ENCODE results near the gene SLAMF6.
"Not testable (repeated sequence)": the region's sequence is repeated elsewhere in the genome, so short reads cannot be mapped to it uniquely, and the experiment has no call there.

Gene SLAMF6

GRCh38 chr1:160542303-160542945 is 19.4 kb upstream of the SLAMF6 start:
- no peak for DNase-seq (ENCODE audit: low spot score)

DNA sequence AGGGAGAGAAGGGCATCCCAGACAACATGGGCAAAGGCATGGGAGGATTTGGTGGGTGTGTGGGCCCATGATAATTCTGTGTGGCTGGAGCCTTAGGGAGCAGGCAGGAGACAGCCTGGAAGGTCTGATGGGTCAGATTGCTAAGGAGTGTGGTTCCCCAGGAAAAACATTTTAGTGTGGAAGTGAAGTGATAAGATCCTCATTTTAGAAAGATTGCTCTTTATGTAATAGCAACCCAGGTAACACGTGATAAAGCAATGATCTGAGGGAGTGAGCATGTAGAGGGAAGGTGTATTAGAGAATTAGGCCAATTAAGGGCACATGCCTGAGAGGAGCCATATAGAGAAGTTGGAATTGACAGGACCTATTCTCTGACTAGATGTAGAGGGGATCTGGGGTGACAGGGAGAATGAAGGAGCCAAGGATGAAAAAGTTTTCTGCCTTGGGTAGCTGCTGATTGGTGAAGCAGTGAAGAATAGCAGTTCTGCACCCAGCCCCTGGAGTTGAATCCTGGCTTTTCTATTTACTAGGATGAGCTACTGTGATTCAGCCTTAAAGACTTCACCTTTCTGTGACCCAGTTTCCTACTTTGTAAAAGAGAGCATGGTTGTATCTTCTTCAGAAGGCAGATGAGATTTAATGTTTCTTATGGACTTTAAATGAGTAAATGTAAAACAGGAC is 18.7 kb upstream of the SLAMF6 start:
- no peak for DNase-seq (ENCODE audit: low spot score)

- no peak for DNase-seq (ENCODE audit: low spot score)
Observed at GRCh38 chr1:160540859-160541233, 17.8 kb upstream of the SLAMF6 start.

DNA sequence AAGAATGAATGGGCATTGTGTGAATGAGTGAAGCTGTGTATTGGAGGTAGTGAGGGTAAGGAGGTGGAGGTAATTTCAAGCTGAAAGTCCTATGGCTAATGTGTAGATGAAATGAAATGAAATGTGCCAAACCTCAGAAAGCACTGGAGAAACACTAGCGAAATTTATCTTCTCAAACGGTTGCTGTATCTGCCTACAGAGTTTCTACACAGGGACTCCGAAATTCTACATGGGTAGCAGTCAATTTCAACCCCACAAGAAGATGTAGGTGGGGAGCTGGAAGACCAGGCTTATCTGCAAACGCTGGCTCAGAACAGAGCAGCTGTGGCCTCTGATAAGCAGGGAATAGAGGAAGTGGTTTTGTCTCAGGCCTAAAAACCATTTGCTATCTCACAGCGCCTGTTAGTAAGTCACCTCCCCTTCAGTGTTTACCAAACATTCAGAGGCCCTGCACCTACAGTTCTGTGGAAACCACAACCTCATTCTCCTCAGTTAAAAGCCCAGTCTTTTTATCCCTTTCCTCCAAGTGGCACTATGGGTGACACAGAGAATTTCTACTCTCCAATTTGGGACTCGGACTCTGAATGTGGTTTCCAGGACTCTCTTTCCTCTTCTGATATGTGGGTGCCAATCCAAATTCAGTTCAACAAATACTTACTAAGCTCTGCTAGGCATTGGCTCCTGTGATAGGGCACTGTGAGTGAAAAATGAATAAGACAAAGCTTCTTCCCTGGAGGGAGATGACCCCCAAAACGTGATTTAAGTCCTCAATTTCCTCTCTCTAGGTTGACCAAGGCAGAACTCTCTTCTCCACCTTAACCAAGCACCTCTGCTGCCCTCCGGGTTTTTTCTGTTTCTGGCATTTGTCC is 17.2 kb upstream of the SLAMF6 start:
- no peak for DNase-seq (ENCODE audit: low spot score)

DNA sequence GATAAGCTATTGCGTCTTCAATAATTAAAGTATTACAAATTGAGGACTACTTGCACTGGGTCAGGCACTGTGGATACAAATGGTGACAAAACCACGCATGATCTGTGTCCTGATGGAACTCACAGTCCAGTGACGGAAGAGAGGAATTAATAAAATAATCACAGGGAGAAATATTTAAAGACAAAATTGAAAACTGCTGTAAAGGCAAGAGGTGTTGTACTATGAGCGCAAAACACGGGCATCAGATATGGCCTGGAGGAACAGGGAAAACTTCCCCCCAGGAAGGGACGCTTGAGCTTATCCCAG is 16.6 kb upstream of the SLAMF6 start:
- DNase-seq (ENCODE audit: low spot score) = no peak

GRCh38 chr1:160538985-160539651 is 16.1 kb upstream of the SLAMF6 start:
- DNase-seq (ENCODE audit: low spot score) = no peak

DNA sequence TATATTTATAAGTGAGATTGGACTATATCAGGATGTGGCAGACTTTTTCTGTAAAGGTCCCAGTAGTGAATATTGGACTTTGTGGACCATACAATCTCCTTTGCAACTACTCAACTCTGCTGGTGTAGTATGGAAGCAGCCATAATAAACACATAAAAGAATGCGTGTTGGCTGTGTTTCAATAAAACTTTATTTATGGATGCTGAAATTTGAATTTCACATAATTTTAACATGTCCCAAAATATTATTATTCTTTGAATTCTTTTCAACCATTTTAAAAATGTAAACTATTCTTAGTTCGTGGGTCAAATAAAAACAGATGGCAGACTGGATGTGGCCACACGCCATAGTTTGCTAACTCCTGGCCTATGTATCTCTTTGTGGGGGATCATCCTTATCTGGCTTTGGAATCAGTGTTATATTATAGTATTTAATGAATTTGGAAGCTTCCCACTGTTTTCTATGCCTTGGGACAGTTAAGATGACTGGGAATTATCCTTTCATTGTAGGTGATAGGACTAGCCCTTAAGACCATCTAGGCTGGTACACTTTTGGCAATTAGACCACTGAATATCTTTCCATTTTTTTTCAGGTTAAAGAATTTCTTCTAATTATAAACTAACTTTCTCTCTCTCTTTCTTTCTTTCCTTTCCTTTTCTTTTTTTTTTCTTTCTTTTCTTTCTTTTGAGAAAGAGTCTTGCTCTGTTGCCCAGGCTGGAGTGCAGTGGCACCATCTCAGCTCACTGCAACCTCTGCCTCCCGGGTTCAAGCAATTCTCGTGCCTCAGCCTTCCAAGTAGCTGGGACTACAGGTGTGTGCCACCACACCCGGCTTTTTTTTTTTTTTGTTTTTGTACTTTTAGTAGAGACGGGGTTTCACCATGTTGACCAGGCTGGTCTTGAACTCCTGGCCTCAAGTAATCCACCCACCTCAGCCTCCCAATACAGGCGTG is 14.9 kb upstream of the SLAMF6 start:
- no peak for DNase-seq (ENCODE audit: low spot score)

DNA sequence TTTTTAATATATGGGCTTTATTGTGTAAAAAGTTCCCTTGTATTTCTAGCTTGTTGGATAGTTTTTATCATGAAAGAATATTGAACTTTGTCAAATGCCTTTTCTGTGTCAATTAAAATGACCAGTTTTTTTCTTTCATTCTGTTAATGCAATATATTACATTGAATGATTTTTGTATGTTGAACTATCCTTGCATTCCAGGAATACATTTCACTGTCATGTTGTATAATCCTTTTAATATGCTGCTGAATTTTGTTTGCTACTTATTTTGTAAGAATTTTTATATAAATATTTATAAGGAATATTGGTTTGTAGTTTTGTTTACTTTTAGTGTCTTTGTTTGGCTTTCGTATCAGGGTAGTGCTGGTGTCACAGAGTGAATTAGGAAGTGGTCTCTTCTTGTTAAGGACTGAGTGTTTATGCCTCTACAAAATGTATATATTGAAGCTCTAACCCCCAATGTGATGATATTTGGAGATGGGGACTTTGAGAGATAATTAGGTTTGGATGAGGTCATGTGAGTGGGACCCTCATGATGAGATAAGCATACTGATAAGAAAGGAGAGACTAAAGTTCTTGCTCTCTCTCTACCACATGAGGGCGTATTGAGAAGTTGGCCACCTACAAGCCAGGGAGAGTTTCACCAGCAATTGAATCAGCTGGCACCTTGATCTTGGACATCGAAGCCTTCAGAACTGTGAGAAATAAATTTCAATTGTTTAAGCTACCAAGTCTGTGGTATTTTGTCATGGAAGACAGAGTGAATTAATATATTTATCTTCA is 12.0 kb upstream of the SLAMF6 start:
- no peak for DNase-seq (ENCODE audit: low spot score)

DNA sequence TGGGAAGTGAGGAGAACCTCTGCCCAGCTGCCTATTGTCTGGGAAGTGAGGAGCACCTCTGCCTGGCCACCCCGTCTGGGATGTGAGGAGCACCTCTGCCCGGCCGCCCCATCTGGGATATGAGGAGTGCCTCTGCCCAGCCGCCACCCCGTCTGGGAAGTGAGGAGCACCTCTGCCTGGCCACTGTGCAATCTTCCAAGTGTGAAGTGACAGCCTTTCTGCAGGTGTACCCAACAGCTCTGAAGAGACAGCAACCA is 9.4 kb upstream of the SLAMF6 start:
- not testable (repeated sequence) for DNase-seq (ENCODE audit: low spot score)

DNA sequence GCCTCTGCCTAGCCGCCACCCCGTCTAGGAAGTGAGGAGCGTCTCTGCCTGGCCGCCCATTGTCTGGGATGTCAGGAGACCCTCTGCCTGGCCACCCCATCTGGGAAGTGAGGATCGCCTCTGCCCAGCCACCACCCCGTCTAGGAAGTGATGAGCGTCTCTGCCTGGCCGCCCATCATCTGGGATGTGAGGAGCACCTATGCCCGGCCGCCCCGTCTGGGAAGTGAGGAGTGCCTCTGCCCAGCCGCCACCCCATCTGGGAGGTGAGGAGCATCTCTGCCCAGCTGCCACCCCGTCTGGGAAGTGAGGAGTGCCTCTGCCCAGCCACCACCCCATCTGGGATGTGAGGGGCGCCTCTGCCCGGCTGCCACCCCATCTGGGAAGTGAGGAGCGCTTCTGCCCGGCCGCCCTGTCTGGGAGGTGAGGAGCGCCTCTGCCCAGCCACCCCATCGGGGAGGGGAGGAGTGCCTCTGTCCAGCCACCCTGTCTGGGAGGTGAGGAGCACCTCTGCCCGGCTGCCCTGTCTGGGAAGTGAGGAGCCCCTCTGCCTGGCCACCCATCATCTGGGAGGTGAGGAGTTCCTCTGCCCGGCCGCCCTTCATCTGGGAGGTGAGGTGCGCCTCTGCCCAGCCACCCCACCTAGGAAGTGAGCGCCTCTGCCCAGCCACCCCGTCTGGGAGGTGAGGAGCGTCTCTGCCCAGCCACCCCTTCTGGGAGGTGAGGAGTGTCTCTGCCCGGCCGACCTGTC is 8.9 kb upstream of the SLAMF6 start:
- DNase-seq (ENCODE audit: low spot score) = not testable (repeated sequence)

DNA sequence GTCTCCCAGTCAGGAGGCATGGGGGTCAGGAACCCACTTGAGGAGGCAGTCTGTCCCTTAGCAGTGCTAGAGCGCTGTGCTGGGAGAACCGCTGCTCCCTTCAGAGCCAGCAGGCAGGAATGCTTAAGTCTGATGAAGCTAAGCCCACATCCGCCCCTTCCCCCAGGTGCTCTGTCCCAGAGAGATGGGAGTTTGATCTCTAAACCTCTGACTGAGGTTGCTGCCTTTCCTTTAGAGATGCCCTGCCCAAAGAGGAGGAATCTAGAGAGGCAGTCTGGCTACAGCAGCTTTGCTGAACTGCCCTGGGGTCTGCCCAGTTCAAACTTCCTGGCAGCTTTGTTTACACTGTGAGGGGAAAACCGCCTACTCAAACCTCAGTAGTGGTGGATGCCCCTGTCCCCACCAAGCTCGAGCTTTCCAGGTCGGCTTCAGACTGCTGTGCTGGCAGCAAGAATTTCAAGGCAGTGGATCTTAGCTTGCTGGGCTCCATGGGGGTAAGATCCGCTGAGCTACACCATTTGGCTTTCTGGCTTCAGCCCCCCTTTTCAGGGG is 6.4 kb upstream of the SLAMF6 start:
- DNase-seq (ENCODE audit: low spot score) = not testable (repeated sequence)

GRCh38 chr1:160523789-160524188 is 734 bp upstream of the SLAMF6 start:
- not testable (repeated sequence) for DNase-seq (ENCODE audit: low spot score)

DNA sequence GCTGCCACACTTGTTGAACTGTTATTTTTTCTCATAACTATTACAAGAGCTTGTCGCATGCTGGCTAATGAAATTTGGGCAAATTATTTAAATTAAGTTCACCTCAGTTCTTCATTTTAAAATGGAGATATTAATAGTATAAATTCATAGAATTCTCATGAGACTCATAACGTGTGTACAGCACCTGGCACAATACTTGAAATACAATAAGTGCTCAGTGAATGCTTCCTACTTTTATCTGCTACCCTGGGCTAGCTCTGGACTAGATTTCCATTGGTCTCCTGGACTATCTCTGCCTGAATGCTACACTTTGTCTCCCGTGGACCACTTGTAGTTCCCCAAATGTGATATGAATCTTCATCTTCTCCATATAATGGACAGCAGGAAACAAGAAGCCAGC is 919 bp downstream of the SLAMF6 start:
- DNase-seq (ENCODE audit: low spot score) = no peak

- DNase-seq (ENCODE audit: low spot score) = no peak
Observed at GRCh38 chr1:160521554-160521953, 1.5 kb downstream of the SLAMF6 start.

DNA sequence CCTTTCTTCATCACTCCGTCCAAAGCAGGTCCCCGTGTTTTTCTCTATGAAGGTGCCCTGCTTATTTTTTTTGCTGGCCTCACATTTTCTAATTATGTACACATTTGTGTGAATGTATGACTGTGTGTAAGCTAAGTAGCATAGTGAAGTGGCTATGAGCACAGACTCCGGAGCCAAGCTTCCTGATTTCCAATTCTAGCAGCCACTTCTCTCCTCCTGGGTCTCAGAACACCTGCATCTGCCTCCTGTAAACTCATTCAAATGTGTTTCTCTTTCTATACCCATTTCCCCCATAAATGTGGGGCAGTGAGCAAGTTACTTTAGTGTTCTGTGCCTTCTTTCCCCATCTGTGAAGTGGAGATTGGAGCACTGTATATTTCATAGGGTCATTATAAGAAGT is 2.1 kb downstream of the SLAMF6 start:
- no peak for DNase-seq (ENCODE audit: low spot score)

- no peak for DNase-seq (ENCODE audit: low spot score)
Observed at GRCh38 chr1:160520582-160520981, 2.5 kb downstream of the SLAMF6 start.

DNA sequence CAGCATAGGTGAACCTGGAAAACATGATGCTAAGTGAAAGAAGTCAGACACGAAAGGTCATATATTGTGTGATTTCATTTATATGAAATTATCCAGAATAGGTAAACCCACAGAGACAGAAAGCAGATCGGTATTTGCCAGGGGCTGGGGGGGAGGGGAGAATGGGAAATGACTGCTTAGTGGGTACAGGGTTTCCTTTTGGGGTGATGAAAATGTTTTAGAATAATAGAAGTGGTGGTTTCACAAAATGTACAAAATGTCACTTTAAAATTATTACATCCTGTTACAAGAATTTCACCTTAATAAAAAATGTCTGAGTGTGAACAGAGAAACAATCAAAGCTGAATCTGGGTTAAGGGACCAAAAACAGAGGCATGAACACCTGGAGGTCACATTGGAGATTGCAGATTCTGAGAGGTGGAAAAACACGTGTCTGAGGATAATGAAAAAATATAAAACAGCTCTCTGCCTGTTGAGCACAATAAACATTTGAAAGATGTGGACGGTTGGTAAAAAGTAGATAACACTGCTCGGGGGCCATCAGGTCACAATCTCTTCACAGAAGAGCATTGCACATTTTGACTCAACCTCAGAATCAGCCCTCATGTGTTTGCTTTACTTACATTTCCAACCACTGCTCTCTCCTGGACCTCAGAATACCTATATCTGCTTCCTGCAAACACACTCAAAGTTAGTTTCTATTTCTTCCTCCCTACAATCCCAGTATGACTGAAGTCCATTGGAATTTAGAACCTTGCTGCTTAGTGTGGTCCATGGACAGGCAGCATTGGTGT is 3.2 kb downstream of the SLAMF6 start:
- no peak for DNase-seq (ENCODE audit: low spot score)

DNA sequence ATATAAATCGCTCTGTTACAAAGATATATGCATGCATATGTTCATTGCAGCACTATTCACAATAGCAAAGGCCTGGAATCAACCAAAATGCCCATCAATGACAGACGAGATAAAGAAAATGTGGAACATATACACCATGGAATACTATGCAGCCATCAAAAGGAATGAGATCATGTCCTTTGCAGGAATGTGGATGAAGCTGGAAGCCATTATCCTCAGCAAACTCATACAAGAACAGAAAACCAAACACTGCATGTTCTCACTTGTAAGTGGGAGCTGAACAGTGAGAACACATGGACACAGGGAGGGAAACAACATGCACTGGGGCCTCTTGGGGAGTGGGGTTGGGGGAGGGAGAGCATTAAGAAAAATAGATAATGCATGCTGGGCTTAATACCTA is 5.5 kb downstream of the SLAMF6 start:
- not testable (repeated sequence) for DNase-seq (ENCODE audit: low spot score)

GRCh38 chr1:160515908-160516307 is 7.1 kb downstream of the SLAMF6 start:
- not testable (repeated sequence) for DNase-seq (ENCODE audit: low spot score)
